OCI-LY3 (cell line): ENCODE results near the gene USP34.

Experiments
- EZH2phosphoT487 ChIP-seq: fragments of 200-600 bp; shearing (Covaris generic); IDR thresholded peaks from 2 replicates; pipeline ENCODE4 v1.6.1; 2018; ENCODE audit warnings: antibody characterized with exemption, mixed run types, low read depth
- TF ChIP-seq, protein P1 (sequence below): fragments of 200-600, 300-600 bp; sonication (generic); IDR thresholded peaks from 2 replicates; pipeline ENCODE4 v1.5.1; 2014; ENCODE audit warnings: antibody characterized with exemption, low read length, low read depth

DNA sequence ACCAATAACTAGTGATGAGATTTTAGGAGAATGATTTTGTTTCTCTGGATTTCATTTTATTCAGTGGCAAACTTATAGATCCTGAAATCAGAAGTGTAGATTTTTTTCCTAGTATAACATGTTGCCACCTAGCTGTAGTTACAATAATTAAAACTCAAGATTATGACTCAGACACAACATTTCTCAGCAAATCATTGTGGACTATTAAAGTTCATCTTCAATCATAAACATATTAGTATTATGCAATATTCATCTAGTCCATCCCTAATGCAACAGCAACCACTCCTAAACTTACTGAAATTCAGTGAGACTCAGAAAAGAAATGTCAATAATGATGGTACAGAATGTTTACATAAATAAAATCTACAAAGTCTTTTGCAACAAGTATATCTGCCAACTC, 51.3 kb downstream of the USP34 start:
- TF ChIP-seq, protein P1, sequence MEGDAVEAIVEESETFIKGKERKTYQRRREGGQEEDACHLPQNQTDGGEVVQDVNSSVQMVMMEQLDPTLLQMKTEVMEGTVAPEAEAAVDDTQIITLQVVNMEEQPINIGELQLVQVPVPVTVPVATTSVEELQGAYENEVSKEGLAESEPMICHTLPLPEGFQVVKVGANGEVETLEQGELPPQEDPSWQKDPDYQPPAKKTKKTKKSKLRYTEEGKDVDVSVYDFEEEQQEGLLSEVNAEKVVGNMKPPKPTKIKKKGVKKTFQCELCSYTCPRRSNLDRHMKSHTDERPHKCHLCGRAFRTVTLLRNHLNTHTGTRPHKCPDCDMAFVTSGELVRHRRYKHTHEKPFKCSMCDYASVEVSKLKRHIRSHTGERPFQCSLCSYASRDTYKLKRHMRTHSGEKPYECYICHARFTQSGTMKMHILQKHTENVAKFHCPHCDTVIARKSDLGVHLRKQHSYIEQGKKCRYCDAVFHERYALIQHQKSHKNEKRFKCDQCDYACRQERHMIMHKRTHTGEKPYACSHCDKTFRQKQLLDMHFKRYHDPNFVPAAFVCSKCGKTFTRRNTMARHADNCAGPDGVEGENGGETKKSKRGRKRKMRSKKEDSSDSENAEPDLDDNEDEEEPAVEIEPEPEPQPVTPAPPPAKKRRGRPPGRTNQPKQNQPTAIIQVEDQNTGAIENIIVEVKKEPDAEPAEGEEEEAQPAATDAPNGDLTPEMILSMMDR: no peak
- TF ChIP-seq EZH2phosphoT487: no peak
